Osteocyte (in vitro differentiated cells): ENCODE results near the gene MED26. TPM values are rescaled to one million over a fixed set of nuclear protein-coding genes. Genes with fewer than 3 reads are reported as not detected.

ENCODE experiments used
- DNase-seq: peaks from one replicate; pipeline ENCODE4 v3.0.0; 2021; ENCODE audit warnings: mixed read lengths; ENCODE audit not compliant: unreplicated experiment; ENCODE audit errors: extremely low spot score
- H3K27ac Mint-ChIP-seq: one replicate; pipeline ENCODE4 v1.8.0; 2021; ENCODE audit warnings: mild to moderate bottlenecking, mixed read lengths; ENCODE audit not compliant: unreplicated experiment
- H3K27me3 Mint-ChIP-seq: one replicate; pipeline ENCODE4 v1.8.0; 2021; ENCODE audit warnings: mixed read lengths; ENCODE audit not compliant: unreplicated experiment
- H3K36me3 Mint-ChIP-seq: one replicate; pipeline ENCODE4 v1.8.0; 2021; ENCODE audit warnings: mixed read lengths; ENCODE audit not compliant: unreplicated experiment
- H3K4me1 Mint-ChIP-seq: one replicate; pipeline ENCODE4 v1.8.0; 2021; ENCODE audit warnings: mixed read lengths; ENCODE audit not compliant: unreplicated experiment
- H3K4me3 Mint-ChIP-seq: one replicate; pipeline ENCODE4 v1.8.0; 2021; ENCODE audit warnings: mild to moderate bottlenecking, moderate library complexity, mixed read lengths; ENCODE audit not compliant: unreplicated experiment
- H3K9me3 Mint-ChIP-seq: one replicate; pipeline ENCODE4 v1.8.0; 2021; ENCODE audit warnings: mixed read lengths; ENCODE audit not compliant: unreplicated experiment
- total RNA-seq: library from RNA; stranded (reverse); gene quantifications from 2 replicates; pipeline ENCODE4 v1.2.1, GENCODE V29; 2021
- TF ChIP-seq, protein P1 (sequence below): fragments of 200-600 bp; sonication (generic); IDR thresholded peaks from 2 replicates; pipeline ENCODE4 v1.5.0; 2021; ENCODE audit warnings: antibody characterized with exemption, mild to moderate bottlenecking, moderate library complexity

The MED26 gene
- total RNA-seq, 1 donor from 2014 or later = 9.5 TPM

DNA sequence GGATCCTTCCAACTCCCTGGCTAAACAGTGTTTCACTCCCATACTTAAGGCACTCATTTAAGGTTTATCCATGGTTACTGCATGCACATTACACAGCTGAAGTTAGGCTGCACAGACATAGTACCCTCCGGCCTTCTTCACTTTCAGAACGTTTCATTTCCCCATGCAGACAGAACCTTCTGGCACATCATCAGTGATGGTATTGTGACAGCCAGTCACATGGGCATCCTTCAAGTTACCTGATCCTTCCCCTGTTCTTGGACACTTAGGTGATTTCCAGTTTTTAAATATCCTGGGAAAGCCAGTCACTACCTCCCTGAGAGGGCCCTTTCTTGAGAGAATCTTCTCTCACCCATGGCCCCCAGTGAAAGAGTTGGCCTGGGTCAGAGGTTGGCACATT, 22.8 kb upstream of the MED26 start:
- Mint-ChIP-seq H3K27me3 (no peaks in the 10 kb centered on the region), H3K4me3 (no peak overlapping the region), H3K9me3 (no peaks in the 10 kb centered on the region), H3K36me3 (peaks cover 39% of the 10 kb centered on the region), H3K4me1 (peaks cover 1% of the 10 kb centered on the region), H3K27ac (no peak overlapping the region)
- DNase-seq = no peak
- TF ChIP-seq, protein P1, sequence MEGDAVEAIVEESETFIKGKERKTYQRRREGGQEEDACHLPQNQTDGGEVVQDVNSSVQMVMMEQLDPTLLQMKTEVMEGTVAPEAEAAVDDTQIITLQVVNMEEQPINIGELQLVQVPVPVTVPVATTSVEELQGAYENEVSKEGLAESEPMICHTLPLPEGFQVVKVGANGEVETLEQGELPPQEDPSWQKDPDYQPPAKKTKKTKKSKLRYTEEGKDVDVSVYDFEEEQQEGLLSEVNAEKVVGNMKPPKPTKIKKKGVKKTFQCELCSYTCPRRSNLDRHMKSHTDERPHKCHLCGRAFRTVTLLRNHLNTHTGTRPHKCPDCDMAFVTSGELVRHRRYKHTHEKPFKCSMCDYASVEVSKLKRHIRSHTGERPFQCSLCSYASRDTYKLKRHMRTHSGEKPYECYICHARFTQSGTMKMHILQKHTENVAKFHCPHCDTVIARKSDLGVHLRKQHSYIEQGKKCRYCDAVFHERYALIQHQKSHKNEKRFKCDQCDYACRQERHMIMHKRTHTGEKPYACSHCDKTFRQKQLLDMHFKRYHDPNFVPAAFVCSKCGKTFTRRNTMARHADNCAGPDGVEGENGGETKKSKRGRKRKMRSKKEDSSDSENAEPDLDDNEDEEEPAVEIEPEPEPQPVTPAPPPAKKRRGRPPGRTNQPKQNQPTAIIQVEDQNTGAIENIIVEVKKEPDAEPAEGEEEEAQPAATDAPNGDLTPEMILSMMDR = no peak

DNA sequence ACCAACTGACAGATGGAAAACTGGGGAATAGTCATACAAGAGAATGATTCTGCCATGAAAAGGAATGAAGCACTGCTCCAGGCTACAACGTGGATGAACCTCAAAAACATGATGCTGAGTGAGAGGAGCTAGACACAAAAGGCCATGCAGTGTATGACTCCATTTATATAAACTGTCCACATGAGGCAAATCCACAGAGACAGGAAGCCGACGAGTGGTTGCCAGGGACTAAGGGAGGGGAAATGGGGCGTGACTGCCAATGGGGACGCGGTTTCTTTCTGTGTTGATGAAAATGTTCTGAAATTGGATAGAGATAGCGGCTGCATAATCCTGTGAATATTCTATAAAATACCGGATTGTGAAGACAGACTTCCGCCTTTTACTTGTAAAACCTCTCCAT, 21.7 kb upstream of the MED26 start:
- DNase-seq = no peak
- Mint-ChIP-seq H3K4me3 (no peak overlapping the region), H3K36me3 (peaks cover 38% of the 10 kb centered on the region), H3K27me3 (no peaks in the 10 kb centered on the region), H3K27ac (no peak overlapping the region), H3K4me1 (peaks cover 1% of the 10 kb centered on the region), H3K9me3 (no peaks in the 10 kb centered on the region)
- TF ChIP-seq, protein P1 = no peak

DNA sequence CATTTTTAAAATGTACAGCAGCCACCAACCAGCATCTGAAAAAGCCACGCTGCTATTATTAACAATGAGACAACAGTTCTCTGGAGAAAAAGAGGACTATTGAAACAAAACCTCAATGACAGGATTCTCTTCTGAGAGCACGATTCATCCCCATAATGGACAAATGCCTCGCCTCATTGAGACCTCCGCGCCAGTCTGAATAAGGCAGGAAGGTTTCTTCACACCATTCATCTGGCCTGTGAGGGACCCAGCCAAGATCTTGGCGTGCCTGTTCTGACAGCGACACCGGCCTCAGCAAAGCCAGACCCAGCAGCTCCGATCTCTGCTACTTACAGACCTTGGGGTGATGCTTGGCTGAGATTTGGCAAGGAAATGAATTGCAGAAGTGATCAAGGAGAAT, 17.1 kb upstream of the MED26 start:
- H3K27ac Mint-ChIP-seq = no peak overlapping the region
- no peak for DNase-seq
- H3K4me3 Mint-ChIP-seq = no peak overlapping the region
- TF ChIP-seq, protein P1 = no peak
- H3K4me1 Mint-ChIP-seq = peaks cover 1% of the 10 kb centered on the region
- peaks cover 37% of the 10 kb centered on the region for H3K36me3 Mint-ChIP-seq
- H3K27me3 Mint-ChIP-seq = no peaks in the 10 kb centered on the region
- H3K9me3 Mint-ChIP-seq = no peaks in the 10 kb centered on the region

DNA sequence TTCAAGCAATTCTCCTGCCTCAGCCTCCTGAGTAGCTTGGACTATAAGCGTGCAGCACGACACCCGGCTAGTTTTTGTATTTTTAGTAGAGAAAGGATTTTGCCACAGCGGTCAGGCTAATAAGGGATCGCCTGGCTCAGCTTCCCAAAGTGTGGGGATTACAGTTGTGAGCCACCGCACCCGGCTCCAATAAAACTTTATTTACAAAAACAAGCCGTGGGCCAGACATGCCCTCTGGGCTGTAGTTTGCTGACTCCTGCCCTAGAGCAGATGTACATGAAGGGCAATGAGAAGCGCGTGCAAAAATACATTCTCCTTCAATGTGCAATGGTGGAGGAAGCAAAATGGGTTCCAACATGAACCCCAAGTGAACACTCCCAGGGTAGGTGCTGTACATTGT, 13.7 kb upstream of the MED26 start:
- peaks cover 32% of the 10 kb centered on the region for H3K36me3 Mint-ChIP-seq
- H3K9me3 Mint-ChIP-seq = no peaks in the 10 kb centered on the region
- no peak overlapping the region for H3K4me3 Mint-ChIP-seq
- H3K27ac Mint-ChIP-seq = no peak overlapping the region
- DNase-seq = no peak
- TF ChIP-seq, protein P1 = no peak
- H3K27me3 Mint-ChIP-seq = no peaks in the 10 kb centered on the region
- H3K4me1 Mint-ChIP-seq = peaks cover 7% of the 10 kb centered on the region

DNA sequence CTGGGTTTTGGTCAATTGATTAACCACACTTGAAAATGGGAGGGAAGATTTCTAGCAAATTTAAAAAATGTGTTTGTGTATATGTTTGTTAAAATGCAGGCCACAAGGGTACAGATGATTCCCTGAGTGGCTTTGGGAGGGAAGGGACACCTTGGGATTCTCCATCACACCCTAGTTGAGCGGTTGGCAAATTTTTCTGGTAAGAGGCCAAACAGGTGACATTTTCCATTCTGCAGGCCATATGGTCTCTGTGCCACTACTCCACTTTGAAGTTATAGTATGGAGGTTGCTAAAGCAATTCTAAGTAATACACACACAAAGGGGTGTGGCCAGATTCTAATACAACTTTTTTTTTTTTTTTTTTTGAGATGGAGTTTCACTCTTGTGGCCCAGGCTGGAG, 12.9 kb upstream of the MED26 start:
- Mint-ChIP-seq H3K9me3 (no peaks in the 10 kb centered on the region), H3K27ac (no peak overlapping the region), H3K36me3 (peaks cover 34% of the 10 kb centered on the region), H3K4me1 (peaks cover 7% of the 10 kb centered on the region), H3K27me3 (no peaks in the 10 kb centered on the region), H3K4me3 (no peak overlapping the region)
- DNase-seq = no peak
- TF ChIP-seq, protein P1 = no peak
